Ovary (tissue), 9 donors: ENCODE measurements around the gene CD300LB. TPM values are rescaled to one million over a fixed set of nuclear protein-coding genes. Genes with fewer than 3 reads are reported as not detected.
"Not testable (repeated sequence)": the region's sequence is repeated elsewhere in the genome, so short reads cannot be mapped to it uniquely, and the experiment has no call there.

ENCODE experiments used
- DNase-seq, 5 donors: peaks; one replicate each; pipeline ENCODE4 v3.0.0-alpha.2; 2019 to 2020
- H3K27ac ChIP-seq, 2 donors: fragments of 200-600 bp; one replicate each; pipeline versions ENCODE4 v1.5.1 to v1.8.0; 2019 to 2022
- H3K27me3 ChIP-seq: fragments of 200-600 bp; one replicate; pipeline ENCODE4 v1.8.0; 2022
- H3K36me3 ChIP-seq: fragments of 200-600 bp; sonication (generic); one replicate; pipeline ENCODE4 v1.5.1; 2019
- H3K4me1 ChIP-seq: one replicate; pipeline ENCODE4 v1.8.1; 2013; ENCODE audit warnings: mild to moderate bottlenecking, moderate library complexity; ENCODE audit not compliant: insufficient read depth
- H3K4me3 ChIP-seq: fragments of 200-600 bp; sonication (generic); one replicate; pipeline ENCODE4 v1.5.1; 2017
- H3K9me3 ChIP-seq, 2 donors: fragments of 200-600 bp in 1 of 2; sonication (generic) in 1 of 2; one replicate each; pipeline versions ENCODE4 v1.5.1 to v1.8.1; 2013 to 2019; ENCODE audit warnings: mild to moderate bottlenecking in 1 of 2, moderate library complexity in 1 of 2
- EP300 ChIP-seq: sonication (generic); formaldehyde crosslinking; IDR thresholded peaks from one replicate; pipeline ENCODE4 v1.6.1; 2017; ENCODE audit warnings: antibody characterized with exemption
- POLR2A ChIP-seq: fragments of 450-650 bp; IDR thresholded peaks from one replicate; pipeline ENCODE4 v1.6.1; 2017; ENCODE audit warnings: antibody characterized with exemption, mild to moderate bottlenecking, moderate library complexity
- WGBS, 3 donors: extraction: QIAGEN DNeasy Blood & Tissue Kit in 1 of 3; methylation state at CpG; one replicate each; pipeline versions ENCODE4 v1.1.5 to v1.1.7; 2013 to 2017; 5-methylcytosine and 5-hydroxymethylcytosine counted together
- intact Hi-C, 4 donors: fragments of 100-400 bp; cut with DNase I; formaldehyde crosslinking; loops; one replicate each; pipeline versions ENCODE4 v1.11.0 to v1.15.1; 2022 to 2023
- polyA plus RNA-seq, 2 donors: library from polyadenylated mRNA; stranded (reverse); fragments of 200-250 nt in 1 of 2; fragments of 350-450 nt in 1 of 2; fragmentation: Illumina TruSeq in 1 of 2; extraction: RNeasy Lipid Tissue Mini Kit (QIAGEN cat#74804) in 1 of 2; gene quantifications; one replicate each; pipeline ENCODE4 v1.2.3, GENCODE V29; 2013 to 2014
- total RNA-seq, 7 donors: library from RNA; depleted of rRNA in 2 of 7; stranded (reverse); fragments of >200 nt in 2 of 7; fragmentation: NEBNext Ultra II Directional in 3 of 7; extraction: Animal tissue kit (Norgen Biotek cat#: 25700) in 3 of 7; gene quantifications; one replicate each; pipeline versions ENCODE4 v1.1.0 to v1.2.4, GENCODE V29; 2016 to 2023
- TF ChIP-seq, protein P1 (sequence below), 3 donors: fragments of 450-650 bp in 2 of 3; fragments of 200-600 bp in 1 of 3; IDR thresholded peaks; one replicate each; pipeline versions ENCODE4 v1.5.1 to v1.8.0; 2016 to 2022; ENCODE audit warnings: antibody characterized with exemption in 3 of 3, mild to moderate bottlenecking in 1 of 3
- donor health status: DM: no; HTN: no; CAD: no; lungs with moderate emphysema.
- donor health status: DM: no; HTN: no; CAD: no.
- donor health status: Bipolar disorder and iron deficiency.
- donor health status: DM: yes; HTN: yes; CAD: no.
- donor health status: DM: no; HTN: no; CAD: no.
- donor health status: DM: yes; HTN: yes; CAD: no.

The CD300LB gene
- total and polyA plus RNA-seq, 9 donors = 0.11 to 0.69 (median 0.27) TPM; not detected in 2

DNA sequence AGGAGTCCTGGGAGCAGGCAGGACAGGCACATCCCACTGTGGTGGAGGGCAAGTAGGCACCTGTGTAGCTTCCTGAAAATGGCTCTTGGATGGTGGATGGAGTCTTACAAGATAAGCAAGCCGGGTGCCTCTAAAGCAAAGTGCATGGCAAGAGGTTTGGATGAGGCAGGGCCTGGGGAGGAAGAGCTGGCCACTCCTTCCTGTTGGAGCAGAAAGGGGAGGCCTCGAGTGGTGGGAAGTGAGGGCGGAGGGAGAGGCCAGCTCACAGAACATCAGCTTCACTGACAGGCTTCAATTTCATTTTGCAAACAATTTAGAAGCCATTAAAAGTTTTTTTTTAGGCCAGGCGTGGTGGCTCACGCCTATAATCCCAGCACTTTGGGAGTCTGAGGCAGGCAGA, 33.8 kb downstream of the CD300LB start:
- no peak overlapping the region for H3K4me3 ChIP-seq
- no peaks in the 10 kb centered on the region for H3K9me3 ChIP-seq
- H3K36me3 ChIP-seq = no peaks in the 10 kb centered on the region
- H3K27me3 ChIP-seq = no peaks in the 10 kb centered on the region
- WGBS, 3 donors = 57 to 69% (median 61%) methylated on average over 5 of the region's 5 CpGs
- intact Hi-C loops = loop anchor here in 1 of 4 donors (5.0 kb wide), 1 partner anchor 300 kb away; no protein-coding TSS in a partner anchor
- TF ChIP-seq, protein P1, sequence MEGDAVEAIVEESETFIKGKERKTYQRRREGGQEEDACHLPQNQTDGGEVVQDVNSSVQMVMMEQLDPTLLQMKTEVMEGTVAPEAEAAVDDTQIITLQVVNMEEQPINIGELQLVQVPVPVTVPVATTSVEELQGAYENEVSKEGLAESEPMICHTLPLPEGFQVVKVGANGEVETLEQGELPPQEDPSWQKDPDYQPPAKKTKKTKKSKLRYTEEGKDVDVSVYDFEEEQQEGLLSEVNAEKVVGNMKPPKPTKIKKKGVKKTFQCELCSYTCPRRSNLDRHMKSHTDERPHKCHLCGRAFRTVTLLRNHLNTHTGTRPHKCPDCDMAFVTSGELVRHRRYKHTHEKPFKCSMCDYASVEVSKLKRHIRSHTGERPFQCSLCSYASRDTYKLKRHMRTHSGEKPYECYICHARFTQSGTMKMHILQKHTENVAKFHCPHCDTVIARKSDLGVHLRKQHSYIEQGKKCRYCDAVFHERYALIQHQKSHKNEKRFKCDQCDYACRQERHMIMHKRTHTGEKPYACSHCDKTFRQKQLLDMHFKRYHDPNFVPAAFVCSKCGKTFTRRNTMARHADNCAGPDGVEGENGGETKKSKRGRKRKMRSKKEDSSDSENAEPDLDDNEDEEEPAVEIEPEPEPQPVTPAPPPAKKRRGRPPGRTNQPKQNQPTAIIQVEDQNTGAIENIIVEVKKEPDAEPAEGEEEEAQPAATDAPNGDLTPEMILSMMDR (IDR thresholded peaks at IDR 0.05) = no peak
- TF ChIP-seq EP300 (no peak), POLR2A (no peak)
- DNase-seq = no peak
- no peak overlapping the region for H3K27ac ChIP-seq
- H3K4me1 ChIP-seq = no peaks in the 10 kb centered on the region

DNA sequence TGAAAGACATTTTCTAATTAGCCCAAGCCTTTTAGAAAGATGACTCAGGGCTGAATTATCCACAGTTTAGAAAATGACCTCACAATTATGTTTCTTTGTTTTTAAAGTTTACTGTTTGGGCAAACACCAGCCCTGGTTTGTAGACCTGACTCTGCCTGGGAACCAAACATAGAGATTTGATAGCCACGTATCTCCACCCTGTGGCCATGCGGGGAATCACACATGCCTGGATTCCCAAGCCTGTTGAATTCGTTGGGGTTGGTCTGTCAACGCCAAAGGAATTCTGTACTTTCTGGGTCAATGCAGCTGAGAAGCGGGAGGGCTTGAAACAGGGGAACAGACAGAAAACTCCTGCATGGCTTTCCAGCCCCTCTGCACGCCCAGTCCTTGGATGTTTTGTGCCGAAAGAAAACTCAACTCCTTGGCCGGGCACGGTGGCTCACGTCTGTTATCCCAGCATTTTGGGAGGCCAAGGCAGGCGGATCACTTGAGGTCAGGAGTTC, 37.9 kb downstream of the CD300LB start:
- TF ChIP-seq, protein P1 (IDR thresholded peaks at IDR 0.05) = peak; percentile 10 to 66 (median 22)
- TF ChIP-seq EP300 = no peak
- TF ChIP-seq POLR2A = no peak
- Histone ChIP-seq H3K4me1 (no peaks in the 10 kb centered on the region), H3K27me3 (no peaks in the 10 kb centered on the region), H3K9me3 (no peaks in the 10 kb centered on the region), H3K4me3 (no peak overlapping the region), H3K27ac (no peak overlapping the region), H3K36me3 (no peaks in the 10 kb centered on the region)
- intact Hi-C loops = no loop called here
- peak; percentile 16 to 71 (median 51) for DNase-seq
- WGBS, 3 donors = 27 to 33% (median 29%) methylated on average over 11 of the region's 11 CpGs

- DNase-seq = no peak
- WGBS, 3 donors = 80 to 85% (median 83%) methylated on average over 7 of the region's 7 CpGs
- Histone ChIP-seq H3K4me1 (no peaks in the 10 kb centered on the region), H3K9me3 (no peaks in the 10 kb centered on the region), H3K27me3 (no peaks in the 10 kb centered on the region), H3K36me3 (no peaks in the 10 kb centered on the region), H3K4me3 (no peak overlapping the region), H3K27ac (no peak overlapping the region)
- intact Hi-C loops = no loop called here
- TF ChIP-seq, protein P1 (IDR thresholded peaks at IDR 0.05) = no peak
- TF ChIP-seq POLR2A (no peak), EP300 (no peak)
These were observed 39.6 kb downstream of the CD300LB start for GRCh38 chr17:74491626-74492025.

- Histone ChIP-seq H3K27ac (no peak overlapping the region), H3K4me1 (no peaks in the 10 kb centered on the region), H3K27me3 (no peaks in the 10 kb centered on the region), H3K9me3 (no peaks in the 10 kb centered on the region), H3K36me3 (no peaks in the 10 kb centered on the region), H3K4me3 (no peak overlapping the region)
- DNase-seq = no peak
- 69 to 81% (median 76%) methylated on average over 9 of the region's 9 CpGs for WGBS, 3 donors
- intact Hi-C loops = no loop called here
- TF ChIP-seq EP300 = no peak
- TF ChIP-seq, protein P1 (IDR thresholded peaks at IDR 0.05) = no peak
- no peak for TF ChIP-seq POLR2A
These were observed 40.6 kb downstream of the CD300LB start for GRCh38 chr17:74490716-74491115.

DNA sequence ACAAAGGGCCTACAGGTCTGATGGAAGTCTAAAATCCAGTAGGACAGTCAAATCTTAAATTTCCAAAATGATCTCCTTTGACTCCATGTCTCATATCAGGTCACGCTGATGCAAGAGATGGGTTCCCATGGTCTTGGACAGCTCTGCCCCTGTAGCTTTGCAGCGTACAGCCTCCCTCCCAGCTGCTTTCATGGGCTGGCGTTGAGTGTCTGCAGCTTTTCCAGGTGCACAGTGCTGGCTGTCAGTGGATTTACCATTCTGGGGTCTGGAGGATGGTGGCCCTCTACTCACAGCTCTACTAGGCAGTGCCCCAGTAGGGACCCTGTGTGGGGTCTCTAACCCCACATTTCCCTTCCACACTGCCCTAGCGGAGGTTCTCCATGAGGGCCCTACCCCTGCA, 43.0 kb downstream of the CD300LB start:
- intact Hi-C loops, H3K36me3 ChIP-seq, DNase-seq, H3K27ac ChIP-seq, H3K27me3 ChIP-seq, H3K9me3 ChIP-seq, H3K4me1 ChIP-seq, H3K4me3 ChIP-seq: not testable (repeated sequence)
- 90 to 98% (median 95%) methylated on average over 4 of the region's 4 CpGs for WGBS, 3 donors
